ENCODE data around the gene GADL1. TPM values are rescaled to one million over a fixed set of nuclear protein-coding genes. Genes with fewer than 3 reads are reported as not detected.

GADL1 gene
- polyA plus RNA-seq, 1 donor (not counting 4 experiments of a cell fraction or from before 2014, with no cell fraction given), result not detected

- dilution Hi-C loops (cut with MboI; ENCODE audit: extremely low pct_ligation_motif_present, low sequenced_read_pairs), result no loop called here
- Histone ChIP-seq H3K9me3 (ENCODE audit: control insufficient read depth, low read depth, low read length) (no peaks in the 10 kb centered on the region), H3K36me3 (ENCODE audit: control insufficient read depth in 2 of 2, extremely low read depth in 1 of 2, insufficient read depth in 2 of 2, low read length in 2 of 2) (no peaks in the 10 kb centered on the region), H3K4me3 (ENCODE audit: control insufficient read depth in 2 of 3, extremely low read depth in 1 of 3, insufficient read depth in 2 of 3, low read depth in 1 of 3, low read length in 3 of 3) (no peak overlapping the region), H3K9me1 (ENCODE audit: control insufficient read depth, extremely low read depth, insufficient read depth, low read length) (no peaks in the 10 kb centered on the region), H2AFZ (ENCODE audit: control insufficient read depth, low read length) (no peak overlapping the region), H3K27me3 (ENCODE audit: control insufficient read depth, extremely low read depth, insufficient read depth, low read length) (no peaks in the 10 kb centered on the region), H3K9ac (ENCODE audit: control insufficient read depth, extremely low read depth, insufficient read depth, low read length) (no peak overlapping the region), H3K4me2 (ENCODE audit: control insufficient read depth, extremely low read depth, insufficient read depth, low read depth, low read length) (no peak overlapping the region), H4K20me1 (ENCODE audit: control insufficient read depth, extremely low read depth, insufficient read depth, low read length) (no peaks in the 10 kb centered on the region), H3K27ac (ENCODE audit: control insufficient read depth, insufficient read depth, low read length) (no peak overlapping the region), H3K4me1 (ENCODE audit: control insufficient read depth, extremely low read depth, insufficient read depth, low read length) (no peaks in the 10 kb centered on the region), H3K79me2 (ENCODE audit: control insufficient read depth, insufficient read depth, low read length) (no peaks in the 10 kb centered on the region)
- FAIRE-seq, result no peak
- no peak for DNase-seq (ENCODE audit: low read depth, low spot score)
- TF ChIP-seq EZH2 (IDR thresholded peaks at IDR 0.05; ENCODE audit: low read length), result no peak
- TF ChIP-seq, protein P1, sequence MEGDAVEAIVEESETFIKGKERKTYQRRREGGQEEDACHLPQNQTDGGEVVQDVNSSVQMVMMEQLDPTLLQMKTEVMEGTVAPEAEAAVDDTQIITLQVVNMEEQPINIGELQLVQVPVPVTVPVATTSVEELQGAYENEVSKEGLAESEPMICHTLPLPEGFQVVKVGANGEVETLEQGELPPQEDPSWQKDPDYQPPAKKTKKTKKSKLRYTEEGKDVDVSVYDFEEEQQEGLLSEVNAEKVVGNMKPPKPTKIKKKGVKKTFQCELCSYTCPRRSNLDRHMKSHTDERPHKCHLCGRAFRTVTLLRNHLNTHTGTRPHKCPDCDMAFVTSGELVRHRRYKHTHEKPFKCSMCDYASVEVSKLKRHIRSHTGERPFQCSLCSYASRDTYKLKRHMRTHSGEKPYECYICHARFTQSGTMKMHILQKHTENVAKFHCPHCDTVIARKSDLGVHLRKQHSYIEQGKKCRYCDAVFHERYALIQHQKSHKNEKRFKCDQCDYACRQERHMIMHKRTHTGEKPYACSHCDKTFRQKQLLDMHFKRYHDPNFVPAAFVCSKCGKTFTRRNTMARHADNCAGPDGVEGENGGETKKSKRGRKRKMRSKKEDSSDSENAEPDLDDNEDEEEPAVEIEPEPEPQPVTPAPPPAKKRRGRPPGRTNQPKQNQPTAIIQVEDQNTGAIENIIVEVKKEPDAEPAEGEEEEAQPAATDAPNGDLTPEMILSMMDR (optimal IDR thresholded peaks at IDR 0.05 in 1 of 3, IDR thresholded peaks at IDR 0.05 in 1 of 3, conservative IDR thresholded peaks at IDR 0.05 in 1 of 3; ENCODE audit: extremely low read depth in 1 of 3, insufficient read depth in 2 of 3, low read length in 3 of 3), result no peak
Observed at GRCh38 chr3:30836141-30836540, 58.3 kb downstream of the GADL1 start.

DNA sequence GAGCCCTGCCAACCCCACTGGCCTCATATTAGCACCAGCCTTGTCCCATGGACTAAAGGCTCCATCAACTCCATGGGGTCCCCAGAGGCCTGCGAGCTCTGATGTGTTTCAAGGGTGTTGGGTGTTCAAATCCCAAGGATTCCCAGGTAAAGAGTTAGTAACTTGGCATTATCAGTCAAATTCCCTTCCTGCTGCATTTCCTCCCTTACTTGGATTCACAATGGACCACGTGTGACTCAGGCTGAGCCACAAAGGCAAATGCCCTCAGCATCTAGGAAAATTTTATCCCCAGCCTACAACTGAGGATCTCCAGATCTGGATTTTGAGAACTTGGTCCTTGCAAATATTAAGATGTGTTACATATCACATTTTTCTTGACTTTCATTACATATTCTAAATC is 58.8 kb downstream of the GADL1 start:
- Histone ChIP-seq H3K9ac (ENCODE audit: control insufficient read depth, extremely low read depth, insufficient read depth, low read length) (no peak overlapping the region), H3K27ac (ENCODE audit: control insufficient read depth, insufficient read depth, low read length) (no peak overlapping the region), H3K36me3 (ENCODE audit: control insufficient read depth in 2 of 2, extremely low read depth in 1 of 2, insufficient read depth in 2 of 2, low read length in 2 of 2) (no peaks in the 10 kb centered on the region), H3K79me2 (ENCODE audit: control insufficient read depth, insufficient read depth, low read length) (no peaks in the 10 kb centered on the region), H3K4me1 (ENCODE audit: control insufficient read depth, extremely low read depth, insufficient read depth, low read length) (no peaks in the 10 kb centered on the region), H3K4me2 (ENCODE audit: control insufficient read depth, extremely low read depth, insufficient read depth, low read depth, low read length) (no peak overlapping the region), H3K27me3 (ENCODE audit: control insufficient read depth, extremely low read depth, insufficient read depth, low read length) (no peaks in the 10 kb centered on the region), H2AFZ (ENCODE audit: control insufficient read depth, low read length) (no peak overlapping the region), H3K9me3 (ENCODE audit: control insufficient read depth, low read depth, low read length) (no peaks in the 10 kb centered on the region), H3K9me1 (ENCODE audit: control insufficient read depth, extremely low read depth, insufficient read depth, low read length) (no peaks in the 10 kb centered on the region), H3K4me3 (ENCODE audit: control insufficient read depth in 2 of 3, extremely low read depth in 1 of 3, insufficient read depth in 2 of 3, low read depth in 1 of 3, low read length in 3 of 3) (no peak overlapping the region), H4K20me1 (ENCODE audit: control insufficient read depth, extremely low read depth, insufficient read depth, low read length) (no peaks in the 10 kb centered on the region)
- DNase-seq (ENCODE audit: low read depth, low spot score), result no peak
- dilution Hi-C loops (cut with MboI; ENCODE audit: extremely low pct_ligation_motif_present, low sequenced_read_pairs), result no loop called here
- TF ChIP-seq EZH2 (IDR thresholded peaks at IDR 0.05; ENCODE audit: low read length), result no peak
- TF ChIP-seq, protein P1 (optimal IDR thresholded peaks at IDR 0.05 in 1 of 3, IDR thresholded peaks at IDR 0.05 in 1 of 3, conservative IDR thresholded peaks at IDR 0.05 in 1 of 3; ENCODE audit: extremely low read depth in 1 of 3, insufficient read depth in 2 of 3, low read length in 3 of 3), result no peak
- peak; percentile 26 for FAIRE-seq
